SJCRH30 (cell line): ENCODE results near the gene RMI2. TPM values are rescaled to one million over a fixed set of nuclear protein-coding genes. Genes with fewer than 3 reads are reported as not detected.

Experiments
- DNase-seq, 2 experiments: peaks; one replicate each; pipeline ENCODE4 v3.0.0-alpha.2; 2015 to 2020
- H3K27ac ChIP-seq: fragments of 250-450 bp; sonication (Bioruptor Pico); 2 replicates; pipeline ENCODE4 v1.5.1; 2020; ENCODE audit warnings: mild to moderate bottlenecking, moderate library complexity
- H3K27me3 ChIP-seq: fragments of 250-450 bp; sonication (Bioruptor Pico); 2 replicates; pipeline ENCODE4 v1.5.1; 2020; ENCODE audit warnings: mild to moderate bottlenecking, moderate library complexity
- H3K36me3 ChIP-seq: fragments of 250-450 bp; sonication (Bioruptor Pico); 2 replicates; pipeline ENCODE4 v1.5.1; 2020; ENCODE audit warnings: mild to moderate bottlenecking, moderate library complexity
- H3K4me1 ChIP-seq: fragments of 250-450 bp; sonication (Bioruptor Pico); 2 replicates; pipeline ENCODE4 v1.5.1; 2020; ENCODE audit warnings: mild to moderate bottlenecking, moderate library complexity
- H3K4me3 ChIP-seq: fragments of 250-450 bp; sonication (Bioruptor Pico); 2 replicates; pipeline ENCODE4 v1.5.1; 2020; ENCODE audit warnings: mild to moderate bottlenecking, moderate library complexity
- H3K9me3 ChIP-seq: fragments of 250-450 bp; sonication (Bioruptor Pico); replicated peaks from 2 replicates; pipeline ENCODE4 v1.5.1; 2020; ENCODE audit warnings: mild to moderate bottlenecking, moderate library complexity
- total RNA-seq: library from RNA; depleted of rRNA; stranded (reverse); fragments of >200 nt; shearing (Covaris generic); gene quantifications from 2 replicates; pipeline ENCODE4 v1.2.3, GENCODE V29; 2014

The RMI2 gene
- total RNA-seq, 1 experiment from 2014 or later, result 33.0 TPM

- no peak overlapping the region for H3K27ac ChIP-seq
- peaks cover 28% of the 10 kb centered on the region for H3K4me1 ChIP-seq
- no peaks in the 10 kb centered on the region for H3K9me3 ChIP-seq
- no peak overlapping the region for H3K4me3 ChIP-seq
- DNase-seq, result no peak
- H3K27me3 ChIP-seq, result no peaks in the 10 kb centered on the region
- no peaks in the 10 kb centered on the region for H3K36me3 ChIP-seq
Measured at GRCh38 chr16:11318817-11319216, 26.4 kb upstream of the RMI2 start.

- peaks cover 24% of the 10 kb centered on the region for H3K4me1 ChIP-seq
- H3K4me3 ChIP-seq, result no peak overlapping the region
- peak; percentile 50 to 69 for DNase-seq
- H3K9me3 ChIP-seq, result no peaks in the 10 kb centered on the region
- H3K27me3 ChIP-seq, result no peaks in the 10 kb centered on the region
- H3K27ac ChIP-seq, result no peak overlapping the region
- H3K36me3 ChIP-seq, result no peaks in the 10 kb centered on the region
Measured at GRCh38 chr16:11319529-11320146, 25.6 kb upstream of the RMI2 start.

GRCh38 chr16:11320170-11320569 is 25.1 kb upstream of the RMI2 start:
- no peak overlapping the region for H3K27ac ChIP-seq
- no peak for DNase-seq
- H3K4me3 ChIP-seq, result no peak overlapping the region
- no peaks in the 10 kb centered on the region for H3K27me3 ChIP-seq
- H3K4me1 ChIP-seq, result peaks cover 20% of the 10 kb centered on the region
- H3K36me3 ChIP-seq, result no peaks in the 10 kb centered on the region
- no peaks in the 10 kb centered on the region for H3K9me3 ChIP-seq

GRCh38 chr16:11321662-11322061 is 23.6 kb upstream of the RMI2 start:
- Histone ChIP-seq H3K27ac (no peak overlapping the region), H3K4me1 (peaks cover 6% of the 10 kb centered on the region), H3K27me3 (no peaks in the 10 kb centered on the region), H3K9me3 (no peaks in the 10 kb centered on the region), H3K4me3 (no peak overlapping the region), H3K36me3 (no peaks in the 10 kb centered on the region)
- no peak for DNase-seq

GRCh38 chr16:11322823-11323222 is 22.4 kb upstream of the RMI2 start:
- DNase-seq, result no peak
- H3K9me3 ChIP-seq, result no peaks in the 10 kb centered on the region
- H3K27me3 ChIP-seq, result no peaks in the 10 kb centered on the region
- H3K4me3 ChIP-seq, result no peak overlapping the region
- peaks cover 4% of the 10 kb centered on the region for H3K4me1 ChIP-seq
- no peak overlapping the region for H3K27ac ChIP-seq
- no peaks in the 10 kb centered on the region for H3K36me3 ChIP-seq

GRCh38 chr16:11323551-11324336 is 21.5 kb upstream of the RMI2 start:
- H3K27me3 ChIP-seq, result no peaks in the 10 kb centered on the region
- peaks cover 6% of the 10 kb centered on the region for H3K4me1 ChIP-seq
- no peaks in the 10 kb centered on the region for H3K36me3 ChIP-seq
- H3K4me3 ChIP-seq, result no peak overlapping the region
- no peak for DNase-seq
- no peak overlapping the region for H3K27ac ChIP-seq
- H3K9me3 ChIP-seq, result no peaks in the 10 kb centered on the region

- Histone ChIP-seq H3K4me1 (peaks cover 13% of the 10 kb centered on the region), H3K27me3 (no peaks in the 10 kb centered on the region), H3K9me3 (no peaks in the 10 kb centered on the region), H3K4me3 (no peak overlapping the region), H3K27ac (no peak overlapping the region), H3K36me3 (no peaks in the 10 kb centered on the region)
- no peak for DNase-seq
Measured at GRCh38 chr16:11325404-11326083, 19.7 kb upstream of the RMI2 start.

- no peak overlapping the region for H3K27ac ChIP-seq
- H3K36me3 ChIP-seq, result no peaks in the 10 kb centered on the region
Measured at GRCh38 chr16:11326084-11326736, 19.0 kb upstream of the RMI2 start.

GRCh38 chr16:11326737-11327276 is 18.5 kb upstream of the RMI2 start:
- H3K4me1 ChIP-seq, result peaks cover 13% of the 10 kb centered on the region
- no peaks in the 10 kb centered on the region for H3K27me3 ChIP-seq
- no peaks in the 10 kb centered on the region for H3K36me3 ChIP-seq
- H3K4me3 ChIP-seq, result no peak overlapping the region
- no peak overlapping the region for H3K27ac ChIP-seq
- H3K9me3 ChIP-seq, result no peaks in the 10 kb centered on the region
- no peak for DNase-seq

More at GRCh38 chr16:11326084-11326736, 19.0 kb upstream of the RMI2 start:
- Histone ChIP-seq H3K9me3 (no peaks in the 10 kb centered on the region), H3K27me3 (no peaks in the 10 kb centered on the region), H3K4me1 (peaks cover 13% of the 10 kb centered on the region), H3K4me3 (no peak overlapping the region)
- DNase-seq, result no peak

- no peaks in the 10 kb centered on the region for H3K9me3 ChIP-seq
- H3K27me3 ChIP-seq, result no peaks in the 10 kb centered on the region
- H3K4me1 ChIP-seq, result peaks cover 13% of the 10 kb centered on the region
- DNase-seq, result no peak
- H3K27ac ChIP-seq, result no peak overlapping the region
- no peak overlapping the region for H3K4me3 ChIP-seq
- no peaks in the 10 kb centered on the region for H3K36me3 ChIP-seq
Measured at GRCh38 chr16:11327277-11328171, 17.7 kb upstream of the RMI2 start.

GRCh38 chr16:11328172-11329070 is 16.8 kb upstream of the RMI2 start:
- Histone ChIP-seq H3K4me1 (peaks cover 13% of the 10 kb centered on the region), H3K9me3 (no peaks in the 10 kb centered on the region), H3K4me3 (peak overlapping the region; percentile 35), H3K27ac (peak overlapping the region; percentile 49; the same call in 1 of the 2 replicates), H3K27me3 (no peaks in the 10 kb centered on the region), H3K36me3 (no peaks in the 10 kb centered on the region)
- DNase-seq, result peak; percentile 78 to 82

GRCh38 chr16:11329071-11329491 is 16.2 kb upstream of the RMI2 start:
- Histone ChIP-seq H3K4me3 (peak overlapping the region; percentile 35), H3K27me3 (no peaks in the 10 kb centered on the region), H3K9me3 (no peaks in the 10 kb centered on the region), H3K4me1 (peaks cover 13% of the 10 kb centered on the region), H3K36me3 (no peaks in the 10 kb centered on the region), H3K27ac (peak overlapping the region; percentile 49; the same call in 1 of the 2 replicates)
- DNase-seq, result peak in 1 of 2 experiments; percentile 42

- Histone ChIP-seq H3K9me3 (no peaks in the 10 kb centered on the region), H3K4me1 (peaks cover 13% of the 10 kb centered on the region), H3K27me3 (no peaks in the 10 kb centered on the region), H3K27ac (no peak overlapping the region), H3K4me3 (no peak overlapping the region), H3K36me3 (no peaks in the 10 kb centered on the region)
- DNase-seq, result peak in 1 of 2 experiments; percentile 54
Measured at GRCh38 chr16:11329891-11330290, 15.4 kb upstream of the RMI2 start.
